ENCODE data around the gene FBXL19.

Gene FBXL19

DNA sequence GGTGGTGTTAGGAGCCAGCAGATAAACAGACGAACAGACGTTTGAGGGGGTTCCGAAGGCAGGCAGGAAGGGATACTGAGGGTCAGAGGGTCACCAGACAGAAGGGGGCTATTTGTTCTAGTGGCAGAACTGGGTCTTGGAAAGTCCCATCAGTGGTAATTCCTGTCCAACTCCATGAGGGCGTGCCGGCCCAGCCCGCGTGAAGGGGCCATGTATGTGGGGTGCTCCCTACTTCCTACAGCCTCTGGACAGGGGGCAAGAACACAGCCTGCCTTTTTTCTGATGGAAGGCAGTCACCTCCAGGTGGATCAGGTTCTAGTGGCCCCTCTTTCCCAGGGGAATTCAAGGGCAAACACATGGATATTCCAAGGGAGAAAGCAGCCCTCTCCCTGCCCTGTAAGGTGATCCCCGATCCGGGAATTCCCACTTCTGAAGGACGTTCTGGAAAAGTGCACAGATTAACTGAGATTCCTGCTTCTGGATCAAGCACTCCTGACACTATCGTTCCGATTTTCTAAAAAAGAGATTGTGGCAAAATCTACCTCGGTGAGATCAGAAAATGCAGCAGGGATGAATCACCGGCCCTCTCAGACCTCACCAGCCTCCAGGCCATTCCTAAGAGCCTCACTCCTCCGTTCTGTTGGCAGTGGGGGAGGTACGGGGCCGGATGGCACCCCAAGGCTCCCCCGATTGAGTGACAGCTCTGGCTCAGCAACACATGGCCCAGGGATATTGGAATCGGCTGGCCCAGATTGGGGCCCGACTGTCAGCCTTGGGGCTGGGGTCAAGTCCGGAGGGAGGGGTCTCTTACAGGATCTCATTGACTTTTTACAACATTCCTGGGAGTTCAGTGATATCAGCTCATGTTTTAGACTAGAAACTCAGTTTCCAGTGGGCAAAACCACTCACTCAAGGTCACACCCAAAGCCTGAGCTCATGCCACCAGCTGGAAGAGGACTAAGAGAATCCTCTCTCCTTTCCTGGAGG is 74.6 kb downstream of the FBXL19 start:
- H3K4me3 ChIP-seq (replicated peaks in 1 of 2; ENCODE audit: low read depth in 2 of 2, low read length in 2 of 2) = peak overlapping the region; percentile 50 to 51
- DNase-seq (ENCODE audit: low read depth in 2 of 2) = peak; percentile 57 to 84

More for the DNA sequence above, 74.6 kb downstream of the FBXL19 start:
- TF ChIP-seq, protein P1, sequence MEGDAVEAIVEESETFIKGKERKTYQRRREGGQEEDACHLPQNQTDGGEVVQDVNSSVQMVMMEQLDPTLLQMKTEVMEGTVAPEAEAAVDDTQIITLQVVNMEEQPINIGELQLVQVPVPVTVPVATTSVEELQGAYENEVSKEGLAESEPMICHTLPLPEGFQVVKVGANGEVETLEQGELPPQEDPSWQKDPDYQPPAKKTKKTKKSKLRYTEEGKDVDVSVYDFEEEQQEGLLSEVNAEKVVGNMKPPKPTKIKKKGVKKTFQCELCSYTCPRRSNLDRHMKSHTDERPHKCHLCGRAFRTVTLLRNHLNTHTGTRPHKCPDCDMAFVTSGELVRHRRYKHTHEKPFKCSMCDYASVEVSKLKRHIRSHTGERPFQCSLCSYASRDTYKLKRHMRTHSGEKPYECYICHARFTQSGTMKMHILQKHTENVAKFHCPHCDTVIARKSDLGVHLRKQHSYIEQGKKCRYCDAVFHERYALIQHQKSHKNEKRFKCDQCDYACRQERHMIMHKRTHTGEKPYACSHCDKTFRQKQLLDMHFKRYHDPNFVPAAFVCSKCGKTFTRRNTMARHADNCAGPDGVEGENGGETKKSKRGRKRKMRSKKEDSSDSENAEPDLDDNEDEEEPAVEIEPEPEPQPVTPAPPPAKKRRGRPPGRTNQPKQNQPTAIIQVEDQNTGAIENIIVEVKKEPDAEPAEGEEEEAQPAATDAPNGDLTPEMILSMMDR (IDR thresholded peaks at IDR 0.05; ENCODE audit: low read depth, low read length) = no peak

Data from cardiac fibroblast (primary cell).